Measurements from ENCODE around the gene TCF25.

DNA sequence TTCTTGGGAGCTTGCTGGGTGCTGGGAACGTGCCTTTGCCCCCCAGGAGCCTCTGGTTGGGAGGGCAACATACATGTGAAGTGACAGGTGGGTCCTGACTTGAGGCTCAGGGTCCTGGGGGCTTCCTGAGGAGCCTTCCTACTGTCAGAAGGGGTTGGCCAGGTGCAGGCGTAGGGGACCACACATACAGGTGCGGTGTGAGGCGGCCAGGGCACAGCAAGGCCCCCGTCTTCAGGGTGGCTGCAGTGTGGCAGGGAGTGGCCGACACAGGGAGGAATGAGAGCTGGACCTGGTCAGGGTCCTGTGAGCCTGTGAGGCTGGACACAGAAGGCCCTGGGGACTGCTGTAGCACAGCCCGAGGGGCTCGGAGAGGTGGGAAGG, 10.6 kb downstream of the TCF25 start:
- TF ChIP-seq, protein P1, sequence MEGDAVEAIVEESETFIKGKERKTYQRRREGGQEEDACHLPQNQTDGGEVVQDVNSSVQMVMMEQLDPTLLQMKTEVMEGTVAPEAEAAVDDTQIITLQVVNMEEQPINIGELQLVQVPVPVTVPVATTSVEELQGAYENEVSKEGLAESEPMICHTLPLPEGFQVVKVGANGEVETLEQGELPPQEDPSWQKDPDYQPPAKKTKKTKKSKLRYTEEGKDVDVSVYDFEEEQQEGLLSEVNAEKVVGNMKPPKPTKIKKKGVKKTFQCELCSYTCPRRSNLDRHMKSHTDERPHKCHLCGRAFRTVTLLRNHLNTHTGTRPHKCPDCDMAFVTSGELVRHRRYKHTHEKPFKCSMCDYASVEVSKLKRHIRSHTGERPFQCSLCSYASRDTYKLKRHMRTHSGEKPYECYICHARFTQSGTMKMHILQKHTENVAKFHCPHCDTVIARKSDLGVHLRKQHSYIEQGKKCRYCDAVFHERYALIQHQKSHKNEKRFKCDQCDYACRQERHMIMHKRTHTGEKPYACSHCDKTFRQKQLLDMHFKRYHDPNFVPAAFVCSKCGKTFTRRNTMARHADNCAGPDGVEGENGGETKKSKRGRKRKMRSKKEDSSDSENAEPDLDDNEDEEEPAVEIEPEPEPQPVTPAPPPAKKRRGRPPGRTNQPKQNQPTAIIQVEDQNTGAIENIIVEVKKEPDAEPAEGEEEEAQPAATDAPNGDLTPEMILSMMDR (optimal IDR thresholded peaks at IDR 0.05 in 1 of 3, IDR thresholded peaks at IDR 0.05 in 1 of 3, conservative IDR thresholded peaks at IDR 0.05 in 1 of 3; ENCODE audit: extremely low read depth in 1 of 3, insufficient read depth in 2 of 3, low read length in 3 of 3): no peak
- no peak for TF ChIP-seq EZH2 (IDR thresholded peaks at IDR 0.05; ENCODE audit: low read length)
